GM13977 (cell line): ENCODE measurements around the gene NDE1.

Experiments
- DNase-seq: peaks from one replicate; pipeline ENCODE4 v3.0.0; 2012; ENCODE audit warnings: low spot score
- CTCF ChIP-seq: IDR thresholded peaks from 2 replicates; pipeline ENCODE4 v1.5.1; 2012; ENCODE audit warnings: mild to moderate bottlenecking, control low read depth; ENCODE audit not compliant: insufficient read depth; ENCODE audit errors: extremely low read depth, missing control alignments
- in situ Hi-C: fragments of 300-500 bp; cut with MboI; formaldehyde crosslinking; loops from one replicate; pipeline ENCODE4 v1.12.0; 2022; ENCODE audit warnings: low sequenced_read_pairs, low pct_unique_long_range_greater_than_20kb, mixed read lengths, inconsistent platforms; ENCODE audit not compliant: unreplicated experiment

Gene NDE1

GRCh38 chr16:15732416-15732815, 82.4 kb downstream of the NDE1 start:
- in situ Hi-C loops = no loop called here
- no peak for DNase-seq
- TF ChIP-seq CTCF = no peak

- in situ Hi-C loops = no loop called here
- DNase-seq = no peak
These were observed 85.6 kb downstream of the NDE1 start for GRCh38 chr16:15735610-15736009.

GRCh38 chr16:15736529-15736928, 86.5 kb downstream of the NDE1 start:
- no peak for DNase-seq
- TF ChIP-seq CTCF = no peak
- in situ Hi-C loops = no loop called here

More at GRCh38 chr16:15735610-15736009, 85.6 kb downstream of the NDE1 start:
- TF ChIP-seq CTCF = no peak

GRCh38 chr16:15737140-15737644, 87.1 kb downstream of the NDE1 start:
- no peak for TF ChIP-seq CTCF
- no peak for DNase-seq
- in situ Hi-C loops = no loop called here

GRCh38 chr16:15739464-15739863, 89.4 kb downstream of the NDE1 start:
- no peak for TF ChIP-seq CTCF
- no peak for DNase-seq
- in situ Hi-C loops = no loop called here

- no peak for DNase-seq
- no peak for TF ChIP-seq CTCF
- in situ Hi-C loops = no loop called here
These were observed 89.9 kb downstream of the NDE1 start for GRCh38 chr16:15739950-15740349.
